HG02623 (cell line): ENCODE measurements around the gene NUBP2.

Experiments used
- ATAC-seq: cut with Tn5 transposase; IDR thresholded peaks from one replicate; pipeline ENCODE4 v1.9.1; 2021; ENCODE audit warnings: moderate library complexity; ENCODE audit not compliant: unreplicated experiment

NUBP2 gene

GRCh38 chr16:1782408-1783264 is at the start of gene NUBP2, which contains the start of gene SPSB3:
NUBP2 (plus strand) TSS chr16:1782960; CDS start chr16:1783021, 61 bp downstream.
SPSB3 (minus strand) TSS chr16:1782571; CDS start chr16:1781483, 1,088 bp downstream.
- peak; percentile 78 for ATAC-seq

GRCh38 chr16:1734123-1734522 is 48.6 kb upstream of the NUBP2 start:
- no peak for ATAC-seq

GRCh38 chr16:1734816-1735215 is 47.9 kb upstream of the NUBP2 start:
- no peak for ATAC-seq

GRCh38 chr16:1740234-1740633 is 42.5 kb upstream of the NUBP2 start:
- ATAC-seq: no peak

GRCh38 chr16:1740781-1741490 is 41.8 kb upstream of the NUBP2 start:
- no peak for ATAC-seq

- no peak for ATAC-seq
Observed at GRCh38 chr16:1741553-1742165, 41.1 kb upstream of the NUBP2 start.

- no peak for ATAC-seq
Observed at GRCh38 chr16:1743376-1744337, 39.1 kb upstream of the NUBP2 start.

GRCh38 chr16:1744338-1744840 is 38.4 kb upstream of the NUBP2 start:
- no peak for ATAC-seq

GRCh38 chr16:1745181-1745899 is 37.4 kb upstream of the NUBP2 start:
- no peak for ATAC-seq

- no peak for ATAC-seq
Observed at GRCh38 chr16:1745900-1746692, 36.7 kb upstream of the NUBP2 start.

GRCh38 chr16:1746693-1747195 is 36.0 kb upstream of the NUBP2 start:
- no peak for ATAC-seq

- ATAC-seq: no peak
Observed at GRCh38 chr16:1747934-1748333, 34.8 kb upstream of the NUBP2 start.

- no peak for ATAC-seq
Observed at GRCh38 chr16:1749152-1750117, 33.3 kb upstream of the NUBP2 start.

GRCh38 chr16:1751946-1752345 is 30.8 kb upstream of the NUBP2 start:
- no peak for ATAC-seq

- no peak for ATAC-seq
Observed at GRCh38 chr16:1752853-1753252, 29.9 kb upstream of the NUBP2 start.

GRCh38 chr16:1754204-1754603 is 28.6 kb upstream of the NUBP2 start:
- ATAC-seq: no peak

GRCh38 chr16:1757714-1758461 is 24.9 kb upstream of the NUBP2 start:
- no peak for ATAC-seq
